HFF-Myc (cell line): ENCODE measurements around the gene CMTR1.

Source experiments
- DNase-seq: peaks from one replicate; pipeline ENCODE4 v3.0.0-alpha.2; 2011; ENCODE audit warnings: low read depth; ENCODE audit errors: extremely low read depth
- H3K4me3 ChIP-seq: replicated peaks from 2 replicates; pipeline ENCODE4 v1.5.1; 2011; ENCODE audit warnings: low read depth, mild to moderate bottlenecking, control low read depth, low read length
- TF ChIP-seq, protein P1 (sequence below): IDR thresholded peaks from 2 replicates; pipeline ENCODE4 v1.5.1; 2012; ENCODE audit warnings: mild to moderate bottlenecking, low read depth, low read length, control low read depth; ENCODE audit errors: missing control alignments

Gene CMTR1

GRCh38 chr6:37477191-37477590 lies 44.2 kb downstream of the CMTR1 start:
- TF ChIP-seq, protein P1, sequence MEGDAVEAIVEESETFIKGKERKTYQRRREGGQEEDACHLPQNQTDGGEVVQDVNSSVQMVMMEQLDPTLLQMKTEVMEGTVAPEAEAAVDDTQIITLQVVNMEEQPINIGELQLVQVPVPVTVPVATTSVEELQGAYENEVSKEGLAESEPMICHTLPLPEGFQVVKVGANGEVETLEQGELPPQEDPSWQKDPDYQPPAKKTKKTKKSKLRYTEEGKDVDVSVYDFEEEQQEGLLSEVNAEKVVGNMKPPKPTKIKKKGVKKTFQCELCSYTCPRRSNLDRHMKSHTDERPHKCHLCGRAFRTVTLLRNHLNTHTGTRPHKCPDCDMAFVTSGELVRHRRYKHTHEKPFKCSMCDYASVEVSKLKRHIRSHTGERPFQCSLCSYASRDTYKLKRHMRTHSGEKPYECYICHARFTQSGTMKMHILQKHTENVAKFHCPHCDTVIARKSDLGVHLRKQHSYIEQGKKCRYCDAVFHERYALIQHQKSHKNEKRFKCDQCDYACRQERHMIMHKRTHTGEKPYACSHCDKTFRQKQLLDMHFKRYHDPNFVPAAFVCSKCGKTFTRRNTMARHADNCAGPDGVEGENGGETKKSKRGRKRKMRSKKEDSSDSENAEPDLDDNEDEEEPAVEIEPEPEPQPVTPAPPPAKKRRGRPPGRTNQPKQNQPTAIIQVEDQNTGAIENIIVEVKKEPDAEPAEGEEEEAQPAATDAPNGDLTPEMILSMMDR: no peak
- no peak overlapping the region for H3K4me3 ChIP-seq
- no peak for DNase-seq

DNA sequence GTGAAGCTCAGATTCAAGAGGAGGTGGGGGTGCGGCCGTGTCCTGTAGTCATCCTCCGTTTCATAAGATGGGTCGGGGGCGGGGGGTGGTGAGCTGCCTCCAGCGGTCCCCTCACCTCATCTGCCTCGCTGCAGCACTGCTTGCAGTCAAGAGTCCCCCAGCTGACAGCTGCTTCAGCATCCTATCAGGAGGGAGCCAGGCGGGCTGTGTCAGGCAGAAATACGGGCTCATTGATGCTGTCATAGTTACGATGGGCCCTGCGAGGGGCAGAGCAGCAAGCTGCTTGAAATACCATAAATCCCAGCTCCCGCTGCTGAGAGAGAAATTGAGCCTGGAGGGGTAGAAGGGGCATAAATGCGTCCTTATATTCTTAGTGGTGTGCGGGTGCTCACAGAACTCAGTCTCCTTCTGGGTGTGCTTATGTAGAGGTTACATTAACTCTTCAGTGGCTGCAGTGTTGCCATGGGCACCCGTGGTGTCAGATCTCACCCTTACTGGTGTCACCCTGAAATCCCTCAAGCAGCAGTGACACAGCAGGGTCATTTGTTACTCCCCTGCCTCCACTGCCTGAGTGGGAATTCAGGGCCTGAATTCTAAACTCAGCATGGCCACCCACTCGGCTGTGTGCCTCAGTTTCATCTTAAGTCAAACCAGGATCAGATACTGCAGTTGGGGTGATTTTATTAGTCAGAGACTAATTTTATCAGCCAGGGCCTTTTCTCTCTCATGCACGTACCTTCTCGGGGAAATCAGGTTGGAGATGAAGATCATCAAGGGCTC lies 44.8 kb downstream of the CMTR1 start:
- DNase-seq: no peak
- TF ChIP-seq, protein P1: no peak
- H3K4me3 ChIP-seq: no peak overlapping the region

GRCh38 chr6:37478827-37479226 lies 45.8 kb downstream of the CMTR1 start:
- no peak overlapping the region for H3K4me3 ChIP-seq
- TF ChIP-seq, protein P1: no peak
- DNase-seq: no peak

- TF ChIP-seq, protein P1: no peak
- no peak for DNase-seq
- H3K4me3 ChIP-seq: no peak overlapping the region
Observed at GRCh38 chr6:37479266-37479854, 46.3 kb downstream of the CMTR1 start.

GRCh38 chr6:37480118-37480736 lies 47.2 kb downstream of the CMTR1 start:
- no peak overlapping the region for H3K4me3 ChIP-seq
- TF ChIP-seq, protein P1: no peak
- no peak for DNase-seq

- TF ChIP-seq, protein P1: no peak
- no peak for DNase-seq
Observed at GRCh38 chr6:37480951-37481534, 48.0 kb downstream of the CMTR1 start.

More at GRCh38 chr6:37480951-37481534, 48.0 kb downstream of the CMTR1 start:
- H3K4me3 ChIP-seq: no peak overlapping the region
